GM23338 (cell line): ENCODE data around the gene CYB561D1.
"Not testable (repeated sequence)": the region's sequence is repeated elsewhere in the genome, so short reads cannot be mapped to it uniquely, and the experiment has no call there.

Source experiments
- CREB1 ChIP-seq: fragments of 250-450 bp; sonication (Bioruptor Pico); IDR thresholded peaks from 2 replicates; pipeline ENCODE4 v1.5.0; 2020; ENCODE audit warnings: low read depth, mild to moderate bottlenecking, moderate library complexity
- CTCF ChIP-seq, 2 experiments: fragments of 200-600 bp in 1 of 2; sonication (generic) in 1 of 2; conservative IDR thresholded peaks; 2 replicates each; pipeline versions ENCODE4 v1.5.1 to v1.6.1; 2016 to 2017; ENCODE audit warnings: antibody characterized with exemption in 2 of 2, low read depth in 2 of 2, mild to moderate bottlenecking in 2 of 2, moderate library complexity in 1 of 2
- EZH2 ChIP-seq: fragments of 200-600 bp; sonication (generic); IDR thresholded peaks from one replicate; pipeline ENCODE4 v1.8.0; 2017; ENCODE audit warnings: antibody characterized with exemption, mild to moderate bottlenecking, low read depth; ENCODE audit not compliant: unreplicated experiment
- EZH2phosphoT487 ChIP-seq: fragments of 200-600 bp; sonication (generic); IDR thresholded peaks from one replicate; pipeline ENCODE4 v1.8.1; 2018; ENCODE audit warnings: antibody characterized with exemption; ENCODE audit not compliant: unreplicated experiment
- JUNB ChIP-seq: IDR thresholded peaks from one replicate; pipeline ENCODE4 v1.6.1; 2016; ENCODE audit warnings: antibody characterized with exemption; ENCODE audit not compliant: unreplicated experiment
- POLR2AphosphoS5 ChIP-seq: IDR thresholded peaks from 2 replicates; pipeline ENCODE4 v1.6.1; 2016; ENCODE audit warnings: antibody characterized with exemption, low read depth
- REST ChIP-seq: IDR thresholded peaks from one replicate; pipeline ENCODE4 v1.6.1; 2018; ENCODE audit warnings: antibody characterized with exemption; ENCODE audit not compliant: unreplicated experiment
- STAT1 ChIP-seq: IDR thresholded peaks from one replicate; pipeline ENCODE4 v1.6.1; 2016; ENCODE audit warnings: antibody characterized with exemption; ENCODE audit not compliant: unreplicated experiment
- ZNF114 ChIP-seq: fragments of 250-450 bp; sonication (Bioruptor Pico); IDR thresholded peaks from 2 replicates; pipeline ENCODE4 v1.5.0; 2020; ENCODE audit warnings: mild to moderate bottlenecking, moderate library complexity

DNA sequence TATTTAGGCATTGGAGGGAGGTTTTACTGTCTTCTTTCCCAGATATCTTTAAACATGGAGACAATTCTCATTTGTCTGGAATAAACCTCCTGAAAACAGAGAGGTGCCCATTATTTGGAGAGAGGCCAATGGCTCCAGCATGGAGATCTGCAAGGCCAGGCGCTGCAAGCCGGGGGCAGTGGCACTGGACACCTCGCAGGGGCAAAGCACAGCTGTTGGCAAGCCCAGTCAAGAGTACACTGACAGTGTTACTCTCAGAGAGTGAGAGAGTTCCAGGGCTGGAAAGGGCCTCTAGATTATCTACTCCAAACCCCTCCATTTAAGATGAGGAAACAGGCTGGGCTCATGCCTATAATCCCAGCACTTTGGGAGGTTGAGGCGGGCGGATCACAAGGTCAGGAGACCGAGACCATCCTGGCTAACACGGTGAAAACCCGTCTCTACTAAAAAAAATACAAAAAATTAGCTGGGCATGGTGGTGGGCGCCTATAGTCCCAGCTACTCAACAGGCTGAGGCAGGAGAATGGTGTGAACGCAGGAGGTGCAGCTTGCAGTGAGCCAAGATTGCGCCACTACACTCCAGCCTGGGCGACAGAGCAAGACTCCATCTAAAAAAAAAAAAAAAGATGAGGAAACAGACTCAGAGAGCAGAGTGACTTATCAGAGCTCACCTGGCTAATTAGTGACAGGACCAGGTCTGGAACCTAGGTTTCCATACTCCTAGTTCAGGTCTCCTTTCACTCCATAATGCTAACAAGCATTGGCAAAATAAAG, 20.4 kb upstream of the CYB561D1 start:
- TF ChIP-seq CTCF (conservative IDR thresholded peaks at IDR 0.05; ENCODE audit: low read depth in 2 of 2); ZNF114; POLR2AphosphoS5; EZH2phosphoT487; EZH2; REST; STAT1; CREB1 (CRISPR knock-in tag); JUNB: not testable (repeated sequence)
